Common myeloid progenitor, CD34-positive (primary cell): Measurements from ENCODE around the gene TOP1.

Experiments used
- CTCF ChIA-PET: fragments of 350-600 bp; sonication (Branson Sonifier 250); formaldehyde crosslinking; loops from one replicate; lab custom pipeline; 2021; ENCODE audit warnings: antibody characterized with exemption; lab: Charles Lee
- POLR2A ChIA-PET: fragments of 350-600 bp; sonication (Branson Sonifier 250); formaldehyde crosslinking; loops from one replicate; lab custom pipeline; 2021; ENCODE audit warnings: antibody characterized with exemption; lab: Charles Lee
- DNase-seq, 3 donors: peaks; one replicate each; pipeline versions ENCODE4 v3.0.0 to v3.0.0-alpha.2; 2013
- H3K27ac ChIP-seq, 2 experiments: 1 replicate in 1 of 2; 2 replicates in 1 of 2; pipeline ENCODE4 v1.7.0; 2013; ENCODE audit warnings: inconsistent platforms in 2 of 2, low read length in 2 of 2, mild to moderate bottlenecking in 2 of 2, low read depth in 1 of 2, moderate library complexity in 1 of 2; ENCODE audit not compliant: severe bottlenecking in 2 of 2, insufficient read depth in 1 of 2, poor library complexity in 1 of 2
- H3K27me3 ChIP-seq, 5 experiments: replicated peaks in 2 of 5; 1 replicate in 3 of 5; 2 replicates in 2 of 5; pipeline versions ENCODE4 v1.6.1 to v1.7.0; 2013; ENCODE audit warnings: low read length in 4 of 5, mild to moderate bottlenecking in 2 of 5, moderate library complexity in 2 of 5, inconsistent platforms in 1 of 5; ENCODE audit not compliant: insufficient read depth in 5 of 5, control insufficient read depth in 4 of 5
- H3K36me3 ChIP-seq, 4 experiments: 1 replicate in 2 of 4; 2 replicates in 2 of 4; pipeline versions ENCODE4 v1.6.1 to v1.7.0; 2013; ENCODE audit warnings: low read length in 3 of 4, control low read depth in 1 of 4, mild to moderate bottlenecking in 1 of 4; ENCODE audit not compliant: control insufficient read depth in 4 of 4, insufficient read depth in 4 of 4
- H3K4me1 ChIP-seq, 4 experiments: 1 replicate in 3 of 4; 2 replicates in 1 of 4; pipeline versions ENCODE4 v1.6.1 to v1.7.1; 2013; ENCODE audit warnings: low read length in 3 of 4, mild to moderate bottlenecking in 3 of 4, control low read depth in 1 of 4, inconsistent platforms in 1 of 4, moderate library complexity in 1 of 4; ENCODE audit not compliant: control insufficient read depth in 4 of 4, insufficient read depth in 4 of 4; ENCODE audit errors: control extremely low read depth in 1 of 4
- H3K4me3 ChIP-seq, 7 experiments: 1 replicate in 4 of 7; 2 replicates in 3 of 7; pipeline versions ENCODE4 v1.5.1 to v1.7.0; 2013; ENCODE audit warnings: mild to moderate bottlenecking in 7 of 7, low read length in 6 of 7, moderate library complexity in 6 of 7, inconsistent platforms in 2 of 7, low read depth in 2 of 7, control low read depth in 1 of 7; ENCODE audit not compliant: insufficient read depth in 4 of 7, control insufficient read depth in 1 of 7; ENCODE audit errors: extremely low read depth in 1 of 7
- H3K9me3 ChIP-seq, 5 experiments: 1 replicate in 4 of 5; 2 replicates in 1 of 5; pipeline versions ENCODE4 v1.6.1 to v1.7.1; 2013; ENCODE audit warnings: low read length in 4 of 5, mild to moderate bottlenecking in 2 of 5, inconsistent platforms in 1 of 5, low read depth in 1 of 5, moderate library complexity in 1 of 5; ENCODE audit not compliant: control insufficient read depth in 4 of 5, insufficient read depth in 2 of 5; ENCODE audit errors: control extremely low read depth in 1 of 5
- WGBS: methylation state at CpG from one replicate; pipeline ENCODE4 v1.1.5; 2013; ENCODE audit not compliant: insufficient coverage; 5-methylcytosine and 5-hydroxymethylcytosine counted together

Gene TOP1

DNA sequence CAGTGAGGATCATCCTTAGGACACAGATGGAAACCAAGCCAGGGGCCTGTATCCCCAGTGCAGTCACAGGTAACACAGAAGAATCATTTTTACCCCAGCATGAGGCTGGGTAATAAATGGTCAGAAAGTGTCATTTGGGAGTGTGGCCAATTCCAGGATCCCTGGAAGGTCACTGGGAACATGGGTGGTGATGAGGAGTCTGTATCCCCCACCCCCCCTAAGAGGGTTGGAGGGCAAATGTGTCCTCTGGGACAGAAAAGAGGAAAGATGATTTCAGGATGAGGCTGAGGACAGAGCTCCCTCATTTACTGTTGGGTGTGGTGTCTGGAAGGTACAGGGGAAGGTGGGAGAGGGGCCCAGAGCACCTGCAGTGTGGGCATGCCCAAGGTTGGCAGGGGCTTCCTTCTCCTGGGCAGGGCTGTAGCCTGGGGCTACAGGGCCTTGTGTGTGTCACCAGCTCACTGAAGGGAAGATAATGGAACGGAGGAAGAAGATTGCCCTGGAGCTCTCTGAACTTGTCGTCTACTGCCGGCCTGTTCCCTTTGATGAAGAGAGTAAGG lies 143.2 kb downstream of the TOP1 start:
- 100% methylated on average over 3 of the region's 3 CpGs for WGBS
- Histone ChIP-seq H3K4me3 (no peak overlapping the region), H3K36me3 (peaks cover 0 to 52% (median 22%) of the 10 kb centered on the region in 4 experiments), H3K9me3 (no peaks in the 10 kb centered on the region), H3K27ac (no peak overlapping the region), H3K4me1 (peaks cover 0 to 12% (median 9%) of the 10 kb centered on the region in 4 experiments), H3K27me3 (peaks cover 0 to 64% (median 31%) of the 10 kb centered on the region in 5 experiments)
- POLR2A ChIA-PET, result no interaction called here
- DNase-seq, result no peak
- CTCF ChIA-PET, result interaction anchor here (0.6 to 4.6 kb wide), 14 partner anchors 14 to 328 kb away, joined by 3 to 50 read pairs (median 12); partner anchors contain the start of gene LPIN3

DNA sequence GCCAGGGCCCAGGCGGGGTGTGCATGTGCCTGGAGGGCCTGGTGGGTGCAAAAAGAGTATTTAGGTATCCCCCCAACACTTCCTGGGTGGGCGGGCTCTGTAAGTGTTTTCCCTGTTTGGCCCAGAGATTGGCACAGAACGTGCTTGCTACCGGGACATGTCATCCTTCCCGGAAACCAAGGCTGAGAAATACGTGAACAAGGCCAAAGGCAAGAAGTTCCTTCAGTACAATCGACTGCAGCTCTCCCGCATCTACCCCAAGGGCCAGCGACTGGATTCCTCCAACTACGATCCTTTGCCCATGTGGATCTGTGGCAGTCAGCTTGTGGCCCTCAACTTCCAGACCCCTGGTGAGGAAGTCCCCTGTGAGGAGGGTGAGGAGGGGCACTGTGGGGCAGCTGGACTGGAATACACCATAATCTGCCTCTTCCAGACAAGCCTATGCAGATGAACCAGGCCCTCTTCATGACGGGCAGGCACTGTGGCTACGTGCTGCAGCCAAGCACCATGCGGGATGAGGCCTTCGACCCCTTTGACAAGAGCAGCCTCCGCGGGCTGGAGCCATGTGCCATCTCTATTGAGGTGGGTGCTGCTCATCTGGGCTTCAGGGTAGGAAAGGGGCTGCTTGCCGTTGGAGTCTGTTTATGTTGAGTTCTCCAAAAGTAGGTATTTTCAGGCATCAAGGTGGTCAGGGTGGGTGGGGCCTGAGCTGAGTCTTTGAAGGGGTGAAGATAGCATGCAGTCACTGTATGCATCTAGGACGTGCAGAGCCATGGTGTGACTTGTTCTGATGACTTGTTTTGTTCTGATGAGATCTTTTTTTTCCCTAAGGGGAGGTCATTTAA lies 143.9 kb downstream of the TOP1 start:
- Histone ChIP-seq H3K27me3 (peaks cover 0 to 67% (median 29%) of the 10 kb centered on the region in 5 experiments), H3K4me3 (no peak overlapping the region), H3K36me3 (peaks cover 0 to 52% (median 22%) of the 10 kb centered on the region in 4 experiments), H3K9me3 (no peaks in the 10 kb centered on the region), H3K27ac (no peak overlapping the region), H3K4me1 (peaks cover 0 to 9% (median 8%) of the 10 kb centered on the region in 4 experiments)
- no peak for DNase-seq
- ChIA-PET CTCF (interaction anchor here (0.5 to 4.6 kb wide), 34 partner anchors 8 to 327 kb away, joined by 3 to 50 read pairs (median 4); partner anchors contain the start of gene LPIN3), POLR2A (interaction anchor here (0.6 kb wide), 1 partner anchor 40 kb away, joined by 6 read pairs; no protein-coding TSS in a partner anchor)
- WGBS, result 97% methylated on average over 16 of the region's 18 CpGs

DNA sequence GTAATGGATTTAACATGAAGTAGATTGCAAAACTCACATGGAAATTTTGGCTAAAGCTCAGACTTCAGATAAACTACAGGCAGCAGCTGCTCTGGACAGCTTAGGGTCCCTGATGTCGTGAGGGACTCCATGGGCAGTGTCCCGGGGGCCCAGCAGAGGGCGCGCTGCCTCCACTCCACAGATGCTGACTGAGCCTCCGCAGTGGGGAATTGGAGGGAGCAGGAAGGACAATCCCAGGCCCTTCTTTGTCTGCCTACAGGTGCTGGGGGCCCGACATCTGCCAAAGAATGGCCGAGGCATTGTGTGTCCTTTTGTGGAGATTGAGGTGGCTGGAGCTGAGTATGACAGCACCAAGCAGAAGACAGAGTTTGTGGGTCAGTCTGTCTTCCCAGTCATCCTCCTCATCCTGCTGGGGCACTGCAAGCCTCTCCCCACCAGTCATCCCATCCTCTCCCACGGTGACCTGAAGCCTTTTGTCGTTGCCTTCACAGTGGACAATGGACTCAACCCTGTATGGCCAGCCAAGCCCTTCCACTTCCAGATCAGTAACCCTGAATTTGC lies 144.6 kb downstream of the TOP1 start:
- WGBS, result 36% methylated on average over 7 of the region's 9 CpGs
- CTCF ChIA-PET, result interaction anchor here (0.5 to 4.6 kb wide), 33 partner anchors 9 to 240 kb away, joined by 3 to 50 read pairs (median 4); partner anchors contain the start of gene LPIN3
- no peak overlapping the region for H3K27ac ChIP-seq
- no peaks in the 10 kb centered on the region for H3K9me3 ChIP-seq
- peaks cover 0 to 2% (median 1%) of the 10 kb centered on the region in 4 experiments for H3K4me1 ChIP-seq
- peaks cover 0 to 73% (median 29%) of the 10 kb centered on the region in 5 experiments for H3K27me3 ChIP-seq
- POLR2A ChIA-PET, result interaction anchor here (0.6 kb wide), 1 partner anchor 41 kb away, joined by 6 read pairs; no protein-coding TSS in a partner anchor
- no peak overlapping the region for H3K4me3 ChIP-seq
- peaks cover 0 to 55% (median 22%) of the 10 kb centered on the region in 4 experiments for H3K36me3 ChIP-seq
- DNase-seq, result peak; percentile 36 to 62 (median 58)

DNA sequence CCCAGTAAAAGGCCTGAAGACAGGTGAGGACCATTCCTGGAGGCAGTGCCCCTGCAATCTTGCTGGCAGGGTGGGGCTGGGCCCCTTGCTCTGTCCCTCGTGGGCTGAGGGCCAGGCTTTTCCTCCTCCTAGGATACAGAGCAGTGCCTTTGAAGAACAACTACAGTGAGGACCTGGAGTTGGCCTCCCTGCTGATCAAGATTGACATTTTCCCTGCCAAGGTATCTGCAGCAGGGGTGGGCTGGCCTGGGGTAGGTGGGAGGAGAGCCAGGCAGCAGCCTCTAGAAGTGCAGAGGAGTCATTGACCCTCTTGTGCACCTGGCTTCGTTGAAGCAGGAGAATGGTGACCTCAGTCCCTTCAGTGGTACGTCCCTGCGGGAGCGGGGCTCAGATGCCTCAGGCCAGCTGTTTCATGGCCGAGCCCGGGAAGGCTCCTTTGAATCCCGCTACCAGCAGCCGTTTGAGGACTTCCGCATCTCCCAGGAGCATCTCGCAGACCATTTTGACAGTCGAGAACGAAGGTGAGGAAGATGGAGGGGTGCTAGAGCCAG lies 145.2 kb downstream of the TOP1 start:
- POLR2A ChIA-PET, result no interaction called here

More for the DNA sequence above, 145.2 kb downstream of the TOP1 start:
- 99% methylated on average over 10 of the region's 13 CpGs for WGBS
- H3K27ac ChIP-seq, result no peak overlapping the region
- no peak for DNase-seq
- H3K36me3 ChIP-seq, result peaks cover 0 to 52% (median 20%) of the 10 kb centered on the region in 4 experiments
- no peaks in the 10 kb centered on the region for H3K4me1 ChIP-seq
- peaks cover 0 to 73% (median 29%) of the 10 kb centered on the region in 5 experiments for H3K27me3 ChIP-seq
- no peaks in the 10 kb centered on the region for H3K9me3 ChIP-seq
- CTCF ChIA-PET, result interaction anchor here (1.0 to 4.6 kb wide), 18 partner anchors 9 to 174 kb away, joined by 3 to 50 read pairs (median 6); partner anchors contain the start of gene LPIN3
- H3K4me3 ChIP-seq, result no peak overlapping the region
